Measurements from ENCODE around the gene TJP3.

The TJP3 gene

DNA sequence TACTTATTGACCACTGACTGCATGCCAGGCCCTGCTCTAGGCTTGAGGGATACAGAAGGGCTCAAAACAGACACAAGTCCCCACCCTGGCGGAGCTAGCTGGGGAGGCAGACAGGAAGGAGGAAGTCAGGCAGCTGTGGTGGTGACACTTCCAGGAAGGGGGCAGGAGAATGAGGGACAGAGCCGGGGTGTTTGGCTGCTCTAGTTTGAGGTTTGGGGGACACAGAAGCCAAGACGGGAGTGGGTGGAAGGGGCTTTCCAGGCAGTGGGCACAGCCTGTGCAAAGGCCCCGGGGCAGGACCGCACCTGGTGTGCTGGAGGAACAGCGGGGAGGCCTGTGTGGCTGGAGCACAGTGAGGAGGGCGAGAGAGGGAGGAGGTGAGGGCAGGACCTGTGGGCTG lies 58.3 kb downstream of the TJP3 start:
- no peak for DNase-seq (ENCODE audit: low spot score)

DNA sequence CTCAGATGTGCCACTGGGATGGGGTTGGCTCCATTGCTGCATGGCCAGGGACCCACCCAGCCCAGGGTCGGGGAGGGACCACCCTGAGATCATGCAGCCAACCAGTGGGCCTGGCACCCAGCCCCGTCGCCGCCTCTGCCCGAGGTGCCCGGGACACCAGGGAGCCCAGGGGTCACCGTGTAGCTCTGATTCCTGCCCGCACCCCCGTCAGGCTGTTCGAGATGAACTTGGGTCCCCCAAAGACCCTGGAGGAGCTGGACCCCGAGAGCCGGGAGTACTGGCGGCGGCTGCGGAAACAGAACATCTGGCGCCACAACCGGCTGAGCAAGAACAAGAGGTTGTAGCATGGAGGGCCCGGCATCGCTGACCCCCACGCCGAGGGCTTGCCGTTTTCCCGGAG lies 58.9 kb downstream of the TJP3 start:
- no peak for DNase-seq (ENCODE audit: low spot score)

DNA sequence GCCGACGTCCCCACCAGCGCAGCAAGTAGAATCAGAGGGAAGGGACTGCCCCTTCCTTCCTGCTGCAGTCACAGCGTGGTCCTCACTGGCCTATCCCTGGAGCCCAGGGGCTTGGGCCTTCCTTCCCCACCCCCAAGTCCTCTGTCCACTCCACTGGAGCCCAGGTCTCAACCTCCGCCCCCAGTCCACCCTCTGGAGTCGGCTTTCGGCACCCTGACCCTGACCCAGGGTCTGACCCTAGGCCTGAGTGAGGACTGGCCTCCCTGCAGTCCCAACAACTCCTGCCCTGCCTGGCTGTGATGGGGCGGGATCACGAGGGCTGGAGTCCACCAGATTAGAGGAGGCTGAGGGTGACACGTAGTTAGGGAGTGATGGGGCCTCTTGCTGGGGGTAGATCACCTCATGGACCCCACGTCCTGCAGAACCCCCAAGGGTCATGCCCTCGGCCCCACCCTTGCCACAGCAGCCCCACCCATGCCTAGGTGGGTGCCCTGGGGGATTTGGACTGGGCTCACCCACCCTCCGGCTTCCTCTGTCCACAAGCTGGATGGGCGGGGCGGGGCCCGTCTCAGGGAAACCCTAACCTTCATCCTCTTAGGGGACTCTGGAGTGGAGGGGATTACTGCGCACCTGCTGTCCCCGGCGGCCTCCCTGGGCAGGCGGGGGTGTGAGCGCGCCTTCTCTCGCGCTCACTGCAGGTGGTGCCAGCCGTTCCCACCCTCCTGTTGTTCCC lies 60.0 kb downstream of the TJP3 start:
- no peak for DNase-seq (ENCODE audit: low spot score)

DNA sequence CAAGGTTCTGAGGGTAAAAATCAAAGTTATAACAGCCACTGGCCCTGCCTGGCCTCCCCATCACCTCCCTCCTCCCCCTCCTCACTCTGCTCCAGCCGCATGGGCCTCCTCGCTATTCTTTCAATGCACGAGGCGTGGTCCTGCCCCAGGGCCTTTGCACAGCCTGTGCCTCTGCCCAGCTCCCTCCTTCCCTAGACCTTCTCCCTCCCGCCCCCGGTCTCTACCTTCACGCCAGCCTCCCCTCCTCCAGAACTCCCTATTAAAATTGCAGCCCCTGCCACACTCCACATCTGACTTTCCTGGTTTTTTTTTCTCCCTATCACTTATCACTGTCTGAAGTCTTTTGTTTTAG lies 60.5 kb downstream of the TJP3 start:
- no peak for DNase-seq (ENCODE audit: low spot score)

DNA sequence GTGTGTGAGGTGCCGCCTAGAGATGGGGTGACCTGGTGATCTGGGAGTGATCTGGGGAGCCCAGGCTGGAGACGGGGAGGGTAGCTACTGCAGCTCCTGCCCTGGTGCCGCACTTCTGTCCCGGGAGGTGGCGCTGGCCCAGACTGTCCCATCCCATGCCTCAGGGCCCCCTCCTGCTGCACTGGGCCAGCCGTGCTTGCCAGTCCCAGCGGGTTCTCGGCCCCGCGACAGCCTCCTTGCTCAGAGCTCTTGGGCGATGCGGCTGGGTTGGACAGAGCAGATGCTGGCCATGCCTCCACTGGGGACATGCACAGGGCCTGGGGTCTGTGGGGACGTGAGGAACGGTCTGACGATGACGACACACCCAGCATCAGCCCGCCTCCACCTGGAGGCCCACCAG lies 61.3 kb downstream of the TJP3 start:
- DNase-seq (ENCODE audit: low spot score), result no peak

DNA sequence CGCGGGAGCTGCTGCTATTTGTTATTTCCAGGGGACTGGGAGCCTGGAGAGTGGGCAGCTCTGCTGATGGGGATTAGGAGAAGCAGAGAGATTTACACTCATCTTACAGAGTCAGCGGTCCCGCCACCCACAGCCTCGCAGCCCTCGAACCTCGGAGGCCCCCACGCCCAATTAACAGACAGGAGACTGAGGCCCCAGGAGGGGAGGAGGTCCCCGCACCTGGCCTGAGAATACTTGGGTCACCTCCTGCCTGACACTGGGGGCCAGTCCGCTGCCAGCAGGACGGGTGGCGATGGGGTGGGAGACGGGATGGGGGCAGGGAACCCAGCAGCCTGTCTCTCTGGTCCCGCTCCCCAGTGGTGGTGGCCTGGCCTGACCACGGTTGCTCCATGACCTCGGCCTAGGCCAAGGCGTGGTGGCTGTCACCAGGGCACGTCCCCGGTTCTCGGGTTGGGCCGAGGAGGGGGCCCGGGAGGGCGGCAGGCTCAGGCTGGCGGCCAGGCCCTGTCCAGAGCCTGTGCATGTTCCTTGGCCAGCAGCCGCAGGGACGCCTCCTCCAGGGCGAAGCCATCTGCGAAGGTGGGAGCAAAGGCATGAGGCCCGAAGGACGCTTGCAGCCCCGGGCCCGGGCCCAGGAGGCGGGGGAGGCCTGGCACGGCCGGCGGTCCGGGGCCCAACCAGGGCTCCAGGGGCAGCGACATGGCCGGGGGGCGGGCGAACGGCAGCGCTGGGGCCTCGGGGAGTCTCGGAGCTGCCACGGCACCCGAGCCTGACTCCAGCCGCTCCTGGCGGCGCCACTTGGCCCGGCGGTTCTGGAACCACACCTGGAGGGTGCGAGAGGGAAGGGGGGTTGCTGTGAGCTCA lies 62.2 kb downstream of the TJP3 start:
- no peak for DNase-seq (ENCODE audit: low spot score)

DNA sequence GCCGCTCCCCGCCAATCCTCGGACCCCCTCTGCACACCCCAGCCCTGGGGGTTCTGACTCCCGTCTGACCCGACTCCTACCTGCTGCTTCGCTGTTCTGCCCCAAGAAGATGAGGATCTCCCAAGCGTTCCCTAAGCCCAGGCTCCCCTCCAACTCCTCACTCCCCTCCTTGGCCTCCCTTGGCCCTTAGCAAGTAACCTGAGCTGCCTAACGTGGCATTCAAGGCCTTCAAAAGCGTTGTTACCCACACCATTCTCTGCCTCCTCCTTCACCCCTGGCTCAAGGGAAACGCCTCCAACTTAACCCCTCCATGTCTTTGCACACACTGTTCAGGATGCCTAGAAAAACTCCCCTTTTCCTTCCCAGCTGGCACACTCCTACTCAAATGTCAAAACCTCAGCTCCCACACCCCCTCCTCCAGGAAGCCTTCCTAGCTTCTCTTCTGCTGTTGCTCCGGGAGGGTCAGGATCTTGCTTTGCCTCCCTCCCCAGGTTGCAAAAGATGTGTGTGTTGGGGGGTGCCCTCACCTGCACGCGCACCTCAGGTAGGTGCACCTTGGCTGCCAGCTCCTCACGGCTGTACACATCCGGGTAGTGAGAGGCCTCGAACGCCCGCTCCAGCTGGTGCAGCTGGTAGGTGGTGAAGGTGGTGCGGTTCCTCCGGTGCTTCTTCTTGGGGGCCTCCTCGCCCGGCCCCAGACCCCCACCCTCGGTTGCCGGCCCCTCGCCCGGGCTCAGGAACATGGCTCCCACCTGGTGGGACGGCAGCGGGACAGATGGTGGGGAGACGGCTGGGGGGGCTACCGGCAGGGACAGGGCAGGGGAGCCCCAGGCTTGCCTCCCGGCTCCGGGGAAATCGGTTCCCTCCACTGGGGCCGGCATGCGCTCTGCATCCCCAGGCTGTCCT lies 63.1 kb downstream of the TJP3 start:
- DNase-seq (ENCODE audit: low spot score), result no peak

DNA sequence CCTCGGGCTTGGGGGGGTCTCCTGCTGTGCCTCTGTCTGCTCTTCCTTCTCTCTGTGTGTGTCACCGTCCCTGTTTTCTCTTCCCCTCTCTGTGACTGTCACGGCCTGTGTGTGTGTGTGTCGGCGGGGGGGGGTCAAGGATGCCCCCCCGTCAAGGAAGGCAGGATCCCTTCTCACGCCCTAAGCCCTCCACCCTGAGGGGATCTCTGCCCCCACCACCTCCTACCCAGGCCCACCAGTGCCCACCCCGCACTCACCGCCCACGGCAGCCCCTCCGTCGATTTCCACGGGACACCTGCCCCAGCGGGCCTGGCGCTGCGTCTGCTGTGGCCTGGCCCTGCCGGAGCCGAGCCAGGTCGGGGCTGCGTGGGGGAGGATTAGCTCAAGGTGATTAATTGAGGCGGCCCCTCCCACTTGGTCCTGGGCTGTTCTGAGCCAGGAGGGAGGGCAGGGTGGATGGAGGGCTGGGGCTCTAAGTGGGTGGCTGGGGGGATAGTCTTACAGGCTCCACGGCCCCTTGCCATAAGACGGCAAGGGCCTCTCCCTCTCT lies 63.8 kb downstream of the TJP3 start, which contains the start of gene RAX2:
RAX2 (minus strand) TSS at position 323 of the 550 bp plus-strand sequence. CDS start 486 bp downstream, outside the sequence.
- no peak for DNase-seq (ENCODE audit: low spot score)

DNA sequence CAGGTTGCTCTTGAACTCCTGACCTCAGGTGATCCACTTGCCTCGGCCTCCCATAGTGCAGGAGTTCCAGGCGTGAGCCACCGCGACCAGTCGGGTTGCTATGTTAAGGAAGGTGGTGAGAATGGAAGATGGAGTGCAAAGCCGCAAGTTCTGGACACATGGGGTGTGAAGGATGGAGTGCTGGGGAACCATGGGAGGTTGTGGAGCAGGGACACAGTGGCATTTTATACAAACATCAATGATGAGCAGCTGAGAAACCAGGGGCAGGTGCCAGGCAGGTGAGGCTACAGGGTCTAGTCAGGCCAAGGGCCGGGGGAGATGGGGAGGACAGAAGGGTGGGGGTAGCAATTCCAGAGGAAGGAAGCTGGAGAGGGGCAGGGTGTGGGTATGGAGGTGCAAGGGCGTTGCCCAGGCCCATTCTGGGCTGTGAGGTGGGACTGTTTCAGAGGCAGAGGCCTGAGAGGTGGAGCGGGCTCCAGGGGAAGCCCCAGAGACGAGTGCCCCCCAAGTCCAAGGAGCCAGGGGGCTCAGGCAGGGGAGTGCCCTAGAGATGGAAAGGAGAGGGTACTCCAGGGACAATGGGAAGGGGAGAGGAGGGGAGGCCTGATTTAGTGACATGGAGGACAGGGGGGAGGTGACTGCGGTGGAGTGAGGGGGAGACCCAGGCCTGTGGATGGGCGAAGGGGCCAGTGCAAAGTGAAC lies 65.8 kb downstream of the TJP3 start:
- no peak for DNase-seq (ENCODE audit: low spot score)

DNA sequence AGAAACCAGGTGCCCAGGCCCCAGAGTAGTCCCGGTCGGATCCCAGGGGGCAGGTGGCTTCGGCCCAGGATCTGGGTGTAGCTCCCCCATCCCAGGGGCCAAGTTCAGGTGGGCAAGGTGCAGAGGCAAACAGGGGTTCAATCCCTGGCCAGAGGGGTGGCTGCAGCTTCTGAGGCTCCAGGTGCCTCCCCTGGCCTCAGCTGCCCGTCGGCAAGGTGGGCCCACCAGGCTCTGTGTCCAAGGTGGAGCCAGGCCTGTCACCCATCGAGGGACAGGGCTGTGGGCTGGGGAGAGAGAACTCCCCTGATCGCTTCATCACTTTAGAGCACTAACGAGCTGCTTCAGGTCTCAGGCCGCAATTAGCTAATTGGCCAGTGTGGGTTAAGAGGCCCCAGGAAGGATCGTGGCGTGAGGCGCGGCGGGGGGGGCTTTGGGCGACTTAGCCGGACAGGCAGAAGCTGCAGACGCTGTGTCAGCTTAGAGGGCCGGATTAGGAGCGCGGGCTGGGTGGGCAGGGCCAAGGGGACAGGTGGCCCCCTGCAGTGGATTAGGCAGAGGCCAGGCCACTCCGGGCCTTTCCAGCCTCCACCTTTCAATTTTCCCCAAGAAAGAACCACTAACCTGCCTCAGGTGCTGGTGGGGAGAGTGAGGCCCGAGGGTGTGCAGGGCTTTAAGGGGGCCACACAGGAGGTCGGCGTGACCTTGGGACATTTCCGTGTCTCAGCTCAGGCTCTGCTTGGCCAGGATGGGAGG lies 66.6 kb downstream of the TJP3 start:
- DNase-seq (ENCODE audit: low spot score), result no peak

DNA sequence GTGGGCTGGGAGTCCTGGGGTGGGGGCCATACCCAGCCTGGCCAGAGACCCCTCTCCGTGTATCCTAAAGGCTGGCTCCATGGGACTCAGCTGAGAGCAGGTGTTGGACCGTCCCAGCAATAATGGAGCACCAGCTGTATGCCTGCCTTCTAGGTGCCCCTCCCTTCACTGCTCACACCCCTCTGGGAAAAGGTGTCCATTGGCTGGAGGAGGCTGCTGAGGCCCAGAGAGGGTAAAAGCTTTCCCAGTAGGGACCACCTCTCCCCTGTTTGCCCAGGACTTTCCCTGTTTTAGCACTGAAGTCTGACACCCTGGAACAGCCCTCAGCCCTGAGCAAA lies 67.2 kb downstream of the TJP3 start:
- no peak for DNase-seq (ENCODE audit: low spot score)

DNA sequence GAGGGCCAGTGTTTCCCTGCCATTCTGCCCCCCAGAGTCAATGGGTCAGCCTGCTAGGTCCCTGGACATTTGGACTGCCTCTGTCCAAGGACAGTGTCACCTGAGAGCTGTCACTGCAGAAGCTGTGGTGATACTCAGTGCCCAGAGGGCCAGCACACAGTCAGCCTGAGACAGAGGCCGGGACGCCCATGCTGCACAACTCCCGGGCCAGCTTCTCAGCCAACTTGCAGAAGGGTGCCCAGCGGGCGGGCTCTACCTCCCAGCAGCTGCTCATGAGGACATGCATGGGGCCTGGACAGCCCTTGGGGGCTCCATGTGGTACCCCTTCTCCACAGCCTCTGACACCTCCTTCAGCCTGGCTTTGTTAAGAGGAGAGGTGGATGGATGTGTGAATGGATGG lies 67.6 kb downstream of the TJP3 start:
- no peak for DNase-seq (ENCODE audit: low spot score)

DNA sequence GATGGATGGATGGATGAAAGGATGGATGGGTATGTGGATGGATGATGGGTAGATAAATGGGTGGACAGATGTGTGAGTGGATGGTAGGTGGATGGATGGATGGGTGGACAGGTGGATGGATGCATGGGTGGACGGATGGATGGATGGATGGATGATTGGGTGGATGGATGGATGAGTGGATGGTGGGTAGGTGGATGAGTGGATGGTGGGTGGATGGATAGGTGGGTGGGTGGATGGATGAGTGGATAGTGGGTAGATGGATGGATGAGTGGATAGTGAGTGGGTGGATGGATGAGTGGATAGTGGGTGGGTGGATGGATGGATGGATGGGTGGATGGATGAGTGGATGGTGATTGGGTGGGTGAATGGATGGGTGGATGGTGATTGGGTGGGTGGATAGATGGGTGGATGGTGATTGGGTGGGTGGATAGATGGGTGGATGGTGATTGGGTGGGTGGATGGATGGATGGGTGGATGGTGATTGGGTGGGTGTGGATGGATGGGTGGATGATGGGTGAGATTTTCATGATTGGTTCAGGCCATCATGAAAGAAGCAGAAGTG lies 68.4 kb downstream of the TJP3 start:
- no peak for DNase-seq (ENCODE audit: low spot score)

DNA sequence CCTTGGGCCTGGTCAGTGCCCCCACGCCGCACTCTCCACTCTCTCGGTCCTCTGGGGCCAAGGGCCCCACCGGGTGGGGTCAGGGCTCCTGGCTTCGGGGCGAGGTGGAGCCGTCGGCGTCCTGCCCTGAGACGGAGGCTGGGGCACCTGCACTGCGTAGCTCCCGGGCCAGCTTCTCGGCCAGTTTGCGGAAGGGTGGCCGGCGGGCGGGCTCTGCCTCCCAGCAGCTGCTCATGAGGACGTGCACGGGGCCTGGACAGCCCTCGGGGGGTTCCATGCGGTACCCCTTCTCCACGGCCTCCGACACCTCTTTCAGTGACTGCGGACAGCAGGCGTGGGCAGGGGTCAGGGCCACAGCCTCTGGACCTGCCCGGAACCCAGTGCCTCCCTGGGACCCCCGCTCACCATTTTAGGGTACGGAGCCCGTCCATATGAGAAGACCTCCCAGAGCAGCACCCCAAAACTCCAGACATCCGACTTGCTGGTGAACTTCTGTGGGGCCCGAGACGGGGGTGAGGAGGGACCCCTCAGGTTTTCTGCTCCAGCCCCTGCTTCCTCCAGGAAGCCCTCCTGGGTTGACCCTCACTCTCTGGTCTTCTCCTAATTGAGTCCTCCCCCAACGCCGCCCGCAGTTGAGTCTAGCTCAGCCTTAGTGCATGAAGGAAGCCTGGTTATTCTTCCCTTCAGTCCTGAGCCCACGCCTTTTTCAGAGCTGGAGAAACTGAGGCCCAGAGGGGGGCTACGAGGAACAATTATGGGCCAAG lies 70.1 kb downstream of the TJP3 start:
- no peak for DNase-seq (ENCODE audit: low spot score)

DNA sequence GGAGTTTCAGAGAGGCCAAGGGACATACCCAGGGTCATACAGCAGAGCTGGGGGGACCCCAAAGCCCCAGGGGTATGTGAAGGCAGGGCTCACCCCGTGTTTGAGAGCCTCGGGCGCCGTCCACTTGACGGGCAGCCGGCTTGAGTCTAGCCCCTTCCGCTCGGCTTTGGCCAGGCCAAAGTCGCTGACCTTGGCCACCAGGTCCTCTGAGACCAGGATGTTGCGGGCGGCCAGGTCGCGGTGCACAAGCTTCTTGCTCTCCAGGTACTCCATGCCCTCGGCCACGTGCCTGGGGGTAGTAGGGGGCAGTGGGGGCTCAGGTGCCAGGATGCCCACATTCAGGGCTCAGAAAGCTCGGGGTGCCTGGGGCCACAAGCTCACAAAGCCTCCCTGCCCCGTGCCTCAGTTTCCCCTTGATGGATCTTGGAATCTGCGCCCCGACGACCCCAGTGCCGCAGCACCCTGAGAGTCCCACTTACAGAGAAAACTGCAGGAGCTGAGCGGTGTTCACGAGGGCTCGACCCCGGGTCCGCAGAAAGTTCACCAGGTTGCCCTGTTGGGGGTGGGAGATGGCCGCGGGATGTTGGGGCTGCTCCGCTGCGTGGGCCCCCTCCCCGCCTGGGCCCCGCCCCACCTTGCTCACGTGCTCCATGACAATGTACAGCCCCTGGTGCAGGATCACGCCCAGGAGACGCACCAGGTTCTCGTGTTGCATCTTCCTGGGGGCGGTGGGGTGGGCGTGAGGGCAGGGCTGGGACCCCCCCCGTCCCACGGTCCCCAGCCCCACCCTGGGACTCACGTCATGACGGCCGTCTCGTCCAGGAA lies 70.9 kb downstream of the TJP3 start:
- DNase-seq (ENCODE audit: low spot score), result no peak

DNA sequence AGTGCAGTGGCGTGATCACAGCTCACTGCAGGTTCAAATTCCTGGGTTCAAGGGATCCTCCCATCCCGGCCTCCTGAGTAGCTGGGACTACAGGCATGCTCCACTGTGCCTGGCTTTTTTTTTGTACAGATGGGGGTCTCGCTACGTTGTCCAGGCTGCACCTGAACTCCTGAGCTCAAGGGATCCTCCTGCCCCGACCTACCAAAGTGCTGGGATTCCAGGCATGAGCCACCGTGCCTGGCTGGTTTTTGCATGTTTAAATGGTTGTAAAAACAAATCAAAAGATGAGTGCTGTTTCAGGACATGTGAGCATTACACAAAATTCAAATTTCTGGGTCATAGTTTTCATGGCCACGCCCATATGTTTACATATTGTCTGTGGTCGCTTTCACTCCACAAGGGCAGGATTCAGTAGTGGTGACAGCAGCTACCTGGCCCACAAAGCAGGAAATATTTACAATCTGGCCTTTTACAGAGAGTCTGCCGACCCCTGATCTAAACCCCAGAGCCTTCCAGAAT lies 72.7 kb downstream of the TJP3 start:
- no peak for DNase-seq (ENCODE audit: low spot score)

DNA sequence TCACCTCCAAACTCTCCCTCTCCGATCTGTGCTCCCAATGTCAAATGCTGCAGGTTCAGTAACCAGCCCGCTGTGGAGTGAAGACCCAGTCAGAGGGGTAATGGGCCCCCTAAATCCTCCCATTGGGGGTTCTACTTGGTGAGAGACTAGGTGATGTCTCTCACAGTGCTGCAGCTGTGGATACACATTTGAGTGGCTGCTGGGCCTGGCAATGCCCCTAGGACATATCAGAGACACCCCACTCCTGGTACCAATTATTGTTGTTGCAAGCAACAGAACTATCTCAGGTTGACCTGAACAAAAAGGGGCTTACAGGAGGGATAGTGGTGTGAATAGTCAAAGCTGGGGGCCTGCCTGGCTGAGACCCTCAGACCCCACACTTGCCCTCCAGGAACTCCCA lies 73.4 kb downstream of the TJP3 start:
- no peak for DNase-seq (ENCODE audit: low spot score)

DNA sequence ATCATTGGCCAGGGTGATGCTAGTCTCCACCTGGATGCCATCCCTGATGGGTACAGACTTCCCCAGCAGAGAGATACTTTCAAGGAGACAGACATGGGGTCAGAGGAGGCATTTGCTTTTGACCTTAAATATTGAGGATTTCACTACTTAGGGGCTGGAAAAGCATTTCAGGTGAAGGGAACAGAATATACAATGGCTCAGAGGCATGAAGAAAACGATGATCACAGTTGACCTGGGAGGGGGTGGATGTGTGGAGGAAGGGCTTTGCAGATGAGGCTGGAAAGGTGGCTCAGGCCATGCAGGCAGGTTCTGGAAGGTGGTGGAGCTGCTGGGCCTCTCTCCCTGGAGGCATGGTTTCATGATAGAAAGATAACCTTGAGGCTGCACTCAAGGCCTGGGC lies 74.1 kb downstream of the TJP3 start:
- DNase-seq (ENCODE audit: low spot score), result no peak

DNA sequence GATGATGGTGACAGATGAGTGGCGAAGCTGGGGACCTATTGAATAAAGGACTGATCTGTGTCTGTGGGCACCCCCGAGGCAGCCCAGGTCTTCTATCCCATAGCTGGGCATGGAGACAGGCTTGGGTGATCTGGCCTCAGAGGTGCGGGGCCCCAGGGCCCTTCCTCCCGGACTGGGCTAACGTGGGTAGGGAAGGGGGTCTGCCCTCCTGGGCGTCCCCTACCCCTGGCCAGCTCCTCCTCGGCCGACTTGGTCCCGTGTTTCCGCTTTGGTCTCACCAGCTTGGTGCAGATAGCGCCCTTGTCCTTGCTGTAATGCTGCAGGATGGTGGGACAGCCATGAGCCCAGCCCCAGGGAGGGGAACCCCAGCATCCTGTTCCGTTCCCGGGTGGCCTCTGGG lies 74.7 kb downstream of the TJP3 start:
- DNase-seq (ENCODE audit: low spot score), result no peak

All from pons (tissue), 1 donor.